ENCODE results near the gene DKC1. TPM values are rescaled to one million over a fixed set of nuclear protein-coding genes. Genes with fewer than 3 reads are reported as not detected.

The DKC1 gene
- total and polyA plus RNA-seq, 2 experiments from 2014 or later: 120 to 165 TPM

GRCh38 chrX:154729439-154729838 is 33.2 kb upstream of the DKC1 start:
- H3K9me2 ChIP-seq (ENCODE audit: insufficient read depth): no peaks in the 10 kb centered on the region
- Mint-ChIP-seq H3K36me3 (ENCODE audit: low read depth) (no peaks in the 10 kb centered on the region), H3K4me1 (peaks cover 3% of the 10 kb centered on the region; the same call in 2 of the 3 replicates), H3K4me3 (no peak overlapping the region), H3K9me3 (no peaks in the 10 kb centered on the region; the same call in 2 of the 3 replicates), H3K27ac (no peak overlapping the region), H3K27me3 (ENCODE audit: insufficient read depth, low read depth, poor library complexity) (peaks cover 4% of the 10 kb centered on the region)
- ATAC-seq (no peak), DNase-seq (ENCODE audit: low spot score) (no peak)
- H3K4me3 ChIP-seq: no peak overlapping the region
- H3K27me3 ChIP-seq (ENCODE audit: insufficient read depth): no peaks in the 10 kb centered on the region
- H3F3A ChIP-seq (replicated peaks; ENCODE audit: low read depth): no peaks in the 10 kb centered on the region
- H2AFZ ChIP-seq: no peak overlapping the region
- no peaks in the 10 kb centered on the region for H3K79me2 ChIP-seq (replicated peaks; ENCODE audit: insufficient read depth)
- TF ChIP-seq, protein P1, sequence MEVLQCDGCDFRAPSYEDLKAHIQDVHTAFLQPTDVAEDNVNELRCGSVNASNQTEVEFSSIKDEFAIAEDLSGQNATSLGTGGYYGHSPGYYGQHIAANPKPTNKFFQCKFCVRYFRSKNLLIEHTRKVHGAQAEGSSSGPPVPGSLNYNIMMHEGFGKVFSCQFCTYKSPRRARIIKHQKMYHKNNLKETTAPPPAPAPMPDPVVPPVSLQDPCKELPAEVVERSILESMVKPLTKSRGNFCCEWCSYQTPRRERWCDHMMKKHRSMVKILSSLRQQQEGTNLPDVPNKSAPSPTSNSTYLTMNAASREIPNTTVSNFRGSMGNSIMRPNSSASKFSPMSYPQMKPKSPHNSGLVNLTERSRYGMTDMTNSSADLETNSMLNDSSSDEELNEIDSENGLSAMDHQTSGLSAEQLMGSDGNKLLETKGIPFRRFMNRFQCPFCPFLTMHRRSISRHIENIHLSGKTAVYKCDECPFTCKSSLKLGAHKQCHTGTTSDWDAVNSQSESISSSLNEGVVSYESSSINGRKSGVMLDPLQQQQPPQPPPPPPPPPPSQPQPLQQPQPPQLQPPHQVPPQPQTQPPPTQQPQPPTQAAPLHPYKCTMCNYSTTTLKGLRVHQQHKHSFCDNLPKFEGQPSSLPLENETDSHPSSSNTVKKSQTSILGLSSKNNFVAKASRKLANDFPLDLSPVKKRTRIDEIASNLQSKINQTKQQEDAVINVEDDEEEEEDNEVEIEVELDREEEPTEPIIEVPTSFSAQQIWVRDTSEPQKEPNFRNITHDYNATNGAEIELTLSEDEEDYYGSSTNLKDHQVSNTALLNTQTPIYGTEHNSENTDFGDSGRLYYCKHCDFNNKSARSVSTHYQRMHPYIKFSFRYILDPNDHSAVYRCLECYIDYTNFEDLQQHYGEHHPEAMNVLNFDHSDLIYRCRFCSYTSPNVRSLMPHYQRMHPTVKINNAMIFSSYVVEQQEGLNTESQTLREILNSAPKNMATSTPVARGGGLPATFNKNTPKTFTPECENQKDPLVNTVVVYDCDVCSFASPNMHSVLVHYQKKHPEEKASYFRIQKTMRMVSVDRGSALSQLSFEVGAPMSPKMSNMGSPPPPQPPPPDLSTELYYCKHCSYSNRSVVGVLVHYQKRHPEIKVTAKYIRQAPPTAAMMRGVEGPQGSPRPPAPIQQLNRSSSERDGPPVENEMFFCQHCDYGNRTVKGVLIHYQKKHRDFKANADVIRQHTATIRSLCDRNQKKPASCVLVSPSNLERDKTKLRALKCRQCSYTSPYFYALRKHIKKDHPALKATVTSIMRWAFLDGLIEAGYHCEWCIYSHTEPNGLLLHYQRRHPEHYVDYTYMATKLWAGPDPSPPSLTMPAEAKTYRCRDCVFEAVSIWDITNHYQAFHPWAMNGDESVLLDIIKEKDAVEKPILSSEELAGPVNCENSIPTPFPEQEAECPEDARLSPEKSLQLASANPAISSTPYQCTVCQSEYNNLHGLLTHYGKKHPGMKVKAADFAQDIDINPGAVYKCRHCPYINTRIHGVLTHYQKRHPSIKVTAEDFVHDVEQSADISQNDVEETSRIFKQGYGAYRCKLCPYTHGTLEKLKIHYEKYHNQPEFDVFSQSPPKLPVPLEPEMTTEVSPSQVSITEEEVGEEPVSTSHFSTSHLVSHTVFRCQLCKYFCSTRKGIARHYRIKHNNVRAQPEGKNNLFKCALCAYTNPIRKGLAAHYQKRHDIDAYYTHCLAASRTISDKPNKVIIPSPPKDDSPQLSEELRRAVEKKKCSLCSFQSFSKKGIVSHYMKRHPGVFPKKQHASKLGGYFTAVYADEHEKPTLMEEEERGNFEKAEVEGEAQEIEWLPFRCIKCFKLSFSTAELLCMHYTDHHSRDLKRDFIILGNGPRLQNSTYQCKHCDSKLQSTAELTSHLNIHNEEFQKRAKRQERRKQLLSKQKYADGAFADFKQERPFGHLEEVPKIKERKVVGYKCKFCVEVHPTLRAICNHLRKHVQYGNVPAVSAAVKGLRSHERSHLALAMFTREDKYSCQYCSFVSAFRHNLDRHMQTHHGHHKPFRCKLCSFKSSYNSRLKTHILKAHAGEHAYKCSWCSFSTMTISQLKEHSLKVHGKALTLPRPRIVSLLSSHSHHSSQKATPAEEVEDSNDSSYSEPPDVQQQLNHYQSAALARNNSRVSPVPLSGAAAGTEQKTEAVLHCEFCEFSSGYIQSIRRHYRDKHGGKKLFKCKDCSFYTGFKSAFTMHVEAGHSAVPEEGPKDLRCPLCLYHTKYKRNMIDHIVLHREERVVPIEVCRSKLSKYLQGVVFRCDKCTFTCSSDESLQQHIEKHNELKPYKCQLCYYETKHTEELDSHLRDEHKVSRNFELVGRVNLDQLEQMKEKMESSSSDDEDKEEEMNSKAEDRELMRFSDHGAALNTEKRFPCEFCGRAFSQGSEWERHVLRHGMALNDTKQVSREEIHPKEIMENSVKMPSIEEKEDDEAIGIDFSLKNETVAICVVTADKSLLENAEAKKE (CRISPR knock-in tag; IDR thresholded peaks at IDR 0.05): no peak
- TF ChIP-seq, protein P2, sequence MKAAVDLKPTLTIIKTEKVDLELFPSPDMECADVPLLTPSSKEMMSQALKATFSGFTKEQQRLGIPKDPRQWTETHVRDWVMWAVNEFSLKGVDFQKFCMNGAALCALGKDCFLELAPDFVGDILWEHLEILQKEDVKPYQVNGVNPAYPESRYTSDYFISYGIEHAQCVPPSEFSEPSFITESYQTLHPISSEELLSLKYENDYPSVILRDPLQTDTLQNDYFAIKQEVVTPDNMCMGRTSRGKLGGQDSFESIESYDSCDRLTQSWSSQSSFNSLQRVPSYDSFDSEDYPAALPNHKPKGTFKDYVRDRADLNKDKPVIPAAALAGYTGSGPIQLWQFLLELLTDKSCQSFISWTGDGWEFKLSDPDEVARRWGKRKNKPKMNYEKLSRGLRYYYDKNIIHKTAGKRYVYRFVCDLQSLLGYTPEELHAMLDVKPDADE (IDR thresholded peaks at IDR 0.05): no peak
- TF ChIP-seq JUNB (IDR thresholded peaks at IDR 0.05; ENCODE audit: unreplicated experiment): no peak
- no peak for TF ChIP-seq STAT1 (IDR thresholded peaks at IDR 0.05; ENCODE audit: unreplicated experiment)
- TF ChIP-seq CREB1 (CRISPR knock-in tag; IDR thresholded peaks at IDR 0.05; ENCODE audit: low read depth): no peak
- TF ChIP-seq ZNF114 (CRISPR knock-in tag; IDR thresholded peaks at IDR 0.05): no peak
- no peak for TF ChIP-seq EZH2phosphoT487 (IDR thresholded peaks at IDR 0.05; ENCODE audit: unreplicated experiment)
- TF ChIP-seq EZH2 (IDR thresholded peaks at IDR 0.05; ENCODE audit: low read depth, unreplicated experiment): no peak
- no peak overlapping the region for H3K27ac ChIP-seq (ENCODE audit: low read depth)
- H3K4me2 ChIP-seq: no peak overlapping the region
- no peaks in the 10 kb centered on the region for H3K36me3 ChIP-seq (ENCODE audit: insufficient read depth)
- H4K20me1 ChIP-seq (replicated peaks; ENCODE audit: insufficient read depth): no peaks in the 10 kb centered on the region
- no peaks in the 10 kb centered on the region for H3K4me1 ChIP-seq (ENCODE audit: insufficient read depth)

Data from GM23338 (cell line).